HG03342 (cell line): Measurements from ENCODE around the gene ENDOV.

Source experiments
- ATAC-seq: cut with Tn5 transposase; IDR thresholded peaks from one replicate; pipeline ENCODE4 v1.9.1; 2021; ENCODE audit warnings: mild to moderate bottlenecking, moderate library complexity; ENCODE audit not compliant: unreplicated experiment

Gene ENDOV

DNA sequence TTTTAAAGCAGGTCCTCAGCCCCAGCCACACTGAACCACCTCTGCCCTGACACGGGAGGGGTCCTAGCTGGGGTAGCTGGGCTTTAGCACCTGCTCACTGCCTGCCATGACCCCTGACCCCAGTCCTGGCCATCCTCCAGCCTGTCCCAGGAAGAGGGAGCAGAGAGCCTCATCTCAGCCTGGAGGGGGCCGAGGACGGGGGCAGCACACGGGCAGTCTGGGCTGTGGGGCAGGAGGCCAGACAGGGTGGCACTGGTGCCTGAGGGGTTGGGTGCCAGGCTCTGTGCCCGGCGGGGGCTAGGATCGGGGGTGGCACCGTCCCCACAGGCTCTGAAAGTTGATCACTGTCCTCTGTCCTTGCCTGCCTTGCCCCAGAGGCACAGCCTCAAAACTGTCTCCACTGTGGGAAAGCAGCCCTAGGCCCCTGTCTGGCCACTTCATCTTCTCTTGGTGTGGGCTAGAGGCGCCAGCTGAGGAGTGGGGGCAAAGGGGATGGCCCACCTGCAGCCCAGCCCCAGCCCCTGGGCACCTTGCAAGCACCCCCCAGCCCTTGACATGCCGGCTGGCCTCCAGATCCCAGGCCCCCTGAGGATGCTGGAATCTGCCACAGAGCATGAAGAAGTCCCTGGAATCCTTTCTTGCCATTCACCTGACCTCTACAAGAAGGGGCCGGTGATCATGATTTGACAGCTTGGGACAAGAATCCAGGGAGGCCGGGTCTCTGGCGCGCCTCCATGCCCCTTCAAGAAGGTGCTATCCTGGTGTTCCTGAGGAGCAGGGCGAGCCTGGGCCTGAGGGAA is 15.7 kb downstream of the ENDOV start:
- no peak for ATAC-seq

DNA sequence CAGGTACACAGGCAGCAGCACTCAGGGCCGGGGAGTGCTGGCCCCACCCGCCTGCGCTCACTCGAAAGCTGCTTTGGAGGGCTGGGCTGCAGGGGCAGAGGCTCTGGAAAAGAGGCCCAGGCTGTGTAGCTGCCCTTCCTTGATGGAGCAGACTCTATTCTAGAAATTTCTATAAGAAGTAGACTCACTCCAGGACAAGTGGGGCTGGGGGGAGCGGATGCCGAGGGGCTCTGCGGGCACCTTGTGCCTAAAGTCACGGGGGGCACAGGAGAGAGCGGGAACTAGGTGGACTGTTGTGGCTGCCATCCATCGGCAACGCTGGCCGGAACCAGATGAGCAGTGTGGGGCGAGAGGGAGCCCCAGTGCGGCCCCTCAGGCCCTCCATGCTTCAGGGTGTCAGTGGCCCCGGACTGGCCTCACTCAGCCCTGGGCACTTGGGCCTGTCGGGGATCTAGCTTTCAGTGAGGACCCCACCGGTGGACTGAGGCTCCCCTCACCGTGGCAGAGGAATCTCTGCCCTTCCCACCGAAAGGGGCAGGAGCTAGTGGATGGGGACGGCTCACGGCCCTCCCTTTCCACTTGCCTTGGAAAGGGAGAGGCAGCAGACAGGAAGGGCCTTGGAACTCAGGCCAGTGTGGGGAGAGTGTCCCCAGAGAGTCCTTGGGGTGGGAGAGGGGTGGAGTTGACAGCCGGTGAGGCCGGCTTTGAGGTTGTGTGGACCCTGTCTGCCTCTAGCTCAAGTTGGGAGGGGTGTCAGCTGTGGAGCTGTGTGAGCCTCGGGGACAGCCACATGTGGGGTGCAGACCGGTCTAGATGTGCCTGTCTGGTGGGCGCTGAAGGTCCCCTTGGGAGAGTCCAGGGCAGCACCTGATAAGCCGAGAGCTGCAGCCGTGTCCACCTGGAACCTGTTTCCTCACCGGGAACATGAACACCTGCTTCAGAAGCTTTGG is 16.6 kb downstream of the ENDOV start:
- no peak for ATAC-seq

DNA sequence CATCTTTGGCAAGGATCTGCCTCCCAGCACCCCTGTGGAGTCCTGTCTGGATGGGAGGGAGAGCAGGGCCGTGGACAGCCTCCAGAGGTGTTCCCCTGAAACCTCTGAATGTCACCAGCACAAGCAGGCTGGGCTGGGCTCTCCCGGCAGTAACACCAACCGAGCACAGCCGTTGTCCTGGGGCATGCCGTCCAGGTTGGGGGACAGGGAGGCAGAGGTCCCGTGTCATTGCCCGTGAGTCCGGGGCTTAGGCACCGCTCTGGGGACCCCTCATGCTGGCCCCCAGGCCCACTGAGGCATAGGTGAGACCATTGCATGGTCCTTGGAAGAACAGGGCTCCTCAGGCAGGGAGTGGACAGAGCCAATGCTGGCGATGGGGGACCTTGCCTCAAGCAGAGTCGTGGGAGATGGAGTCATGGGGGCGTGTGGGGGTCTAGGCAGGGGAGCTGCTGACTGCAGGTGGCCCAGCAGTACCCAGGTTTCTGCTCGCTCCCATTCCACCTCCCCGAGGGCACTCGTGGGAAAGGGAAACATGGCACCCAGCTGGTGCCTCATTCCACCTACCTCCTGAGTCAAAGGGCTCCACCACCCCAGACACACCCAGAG is 17.5 kb downstream of the ENDOV start:
- ATAC-seq, result no peak

DNA sequence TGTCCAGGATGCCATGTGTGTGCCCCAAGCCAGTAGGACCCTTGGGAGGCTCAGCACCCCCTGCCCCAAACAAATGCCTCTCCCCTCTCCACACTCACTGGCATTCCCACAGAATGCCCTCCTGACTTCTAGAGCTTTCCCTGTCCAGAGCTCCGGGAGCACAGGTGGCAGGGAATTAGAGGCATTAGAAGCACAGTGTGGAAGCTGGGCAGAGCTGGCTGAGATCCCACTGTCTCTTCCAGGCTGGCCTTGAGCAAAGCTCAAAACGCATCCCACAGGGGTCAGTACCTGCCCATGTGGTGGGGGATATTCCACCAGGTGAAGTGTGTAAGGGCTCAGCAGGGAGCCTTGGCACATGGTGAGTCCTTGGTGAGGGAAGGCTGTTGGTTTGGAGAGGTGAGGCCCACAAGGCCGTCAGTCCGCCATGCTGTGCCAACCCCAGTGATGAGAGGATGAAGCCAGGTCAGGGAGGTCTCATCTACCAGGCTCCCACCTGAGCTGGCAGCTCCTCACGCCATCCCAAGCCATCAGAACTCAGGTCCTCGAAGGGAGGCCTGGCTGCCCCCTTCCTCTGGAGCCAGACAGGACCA is 18.1 kb downstream of the ENDOV start:
- no peak for ATAC-seq

DNA sequence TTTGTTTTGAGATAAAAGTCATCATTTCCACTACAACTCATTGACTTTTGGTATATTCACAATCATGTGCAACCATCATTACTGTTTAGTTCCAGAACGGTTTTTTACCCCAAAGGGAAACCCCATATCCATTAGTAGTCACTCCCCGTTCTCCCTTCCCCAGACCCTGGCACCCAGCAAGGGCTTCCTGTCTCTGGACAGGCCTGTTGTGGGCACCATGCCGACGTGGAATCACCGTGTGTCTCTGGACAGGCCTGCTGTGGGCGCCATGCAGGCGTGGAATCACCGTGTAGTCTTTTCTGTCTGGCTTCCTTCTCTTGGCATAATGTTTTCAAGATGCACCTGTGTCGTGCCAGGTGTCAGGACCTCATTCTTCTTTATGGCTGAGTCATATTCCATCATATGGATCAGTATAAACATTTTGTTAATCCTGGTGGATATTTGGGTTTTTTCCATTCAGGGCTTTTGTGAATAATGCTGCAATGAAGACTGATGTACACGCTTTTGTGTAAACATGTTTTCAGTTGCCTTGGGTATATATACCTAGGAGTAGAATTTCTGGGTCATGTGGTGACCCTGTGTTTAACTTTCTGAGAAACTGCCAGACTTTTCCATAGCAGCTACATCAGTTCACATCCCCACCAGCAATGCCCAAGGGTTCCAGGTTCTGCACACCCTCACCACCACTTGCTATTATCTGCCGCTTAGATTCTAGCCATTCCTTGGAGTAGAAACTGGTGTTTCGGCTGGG is 19.1 kb downstream of the ENDOV start:
- ATAC-seq, result no peak

DNA sequence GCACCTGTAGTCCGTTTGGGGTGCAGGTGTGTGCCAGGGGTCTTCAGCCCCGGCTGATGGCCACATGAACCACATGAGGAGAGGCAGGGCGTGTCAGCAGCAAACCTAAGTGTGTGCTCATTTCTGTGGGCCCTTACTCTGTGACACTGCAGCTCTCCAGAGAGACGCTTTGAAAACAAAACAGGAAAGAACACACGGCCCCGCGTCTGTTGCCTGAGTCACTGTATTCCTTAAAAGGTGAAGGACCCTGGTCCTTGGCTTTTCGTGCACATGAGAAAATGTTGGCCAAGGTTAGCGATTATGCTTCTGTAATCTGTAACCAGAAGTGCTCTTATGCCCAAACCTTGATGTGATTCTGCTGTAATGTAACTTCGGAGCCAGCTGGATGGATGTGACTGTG is 22.6 kb downstream of the ENDOV start:
- ATAC-seq, result no peak

DNA sequence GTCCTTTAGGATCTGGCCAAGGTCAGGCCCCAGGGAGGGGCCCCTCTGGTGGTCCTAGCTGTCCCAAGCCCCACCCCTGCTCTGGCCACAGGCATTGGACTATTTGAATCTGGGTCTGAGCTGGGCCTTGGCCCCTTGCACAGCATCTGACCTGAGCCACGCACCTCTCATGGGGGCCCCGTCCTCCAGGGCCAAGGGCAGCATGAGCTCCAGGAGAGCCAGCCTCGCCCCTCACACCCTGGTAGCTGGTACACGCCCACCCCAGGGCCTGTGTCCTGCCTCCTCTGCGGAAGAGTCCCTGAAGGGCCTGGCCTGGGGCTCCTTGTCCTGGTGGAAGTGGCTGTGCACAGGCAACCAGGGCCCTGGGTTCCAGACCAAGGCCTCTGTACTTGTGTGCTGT is 23.8 kb downstream of the ENDOV start:
- ATAC-seq, result no peak

DNA sequence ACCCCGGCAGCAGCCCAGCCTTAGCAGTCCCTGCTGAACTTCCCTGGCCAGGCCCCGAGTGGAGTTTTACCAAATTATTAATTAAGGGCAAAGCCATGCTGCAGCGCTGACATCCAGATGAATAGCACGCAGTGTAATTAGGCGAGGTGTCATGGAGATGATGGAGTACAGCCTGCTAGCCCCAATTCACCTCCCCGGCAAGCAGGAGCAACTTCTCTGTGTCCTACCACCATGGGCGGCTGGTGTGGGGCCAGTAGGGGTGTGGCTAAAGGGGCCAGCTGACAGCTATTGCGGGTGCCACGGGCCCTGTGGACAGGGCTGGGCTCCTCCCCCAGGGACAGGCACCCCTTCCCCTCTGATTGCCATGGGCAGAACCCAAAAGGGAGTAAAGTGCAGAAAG is 24.5 kb downstream of the ENDOV start:
- no peak for ATAC-seq

DNA sequence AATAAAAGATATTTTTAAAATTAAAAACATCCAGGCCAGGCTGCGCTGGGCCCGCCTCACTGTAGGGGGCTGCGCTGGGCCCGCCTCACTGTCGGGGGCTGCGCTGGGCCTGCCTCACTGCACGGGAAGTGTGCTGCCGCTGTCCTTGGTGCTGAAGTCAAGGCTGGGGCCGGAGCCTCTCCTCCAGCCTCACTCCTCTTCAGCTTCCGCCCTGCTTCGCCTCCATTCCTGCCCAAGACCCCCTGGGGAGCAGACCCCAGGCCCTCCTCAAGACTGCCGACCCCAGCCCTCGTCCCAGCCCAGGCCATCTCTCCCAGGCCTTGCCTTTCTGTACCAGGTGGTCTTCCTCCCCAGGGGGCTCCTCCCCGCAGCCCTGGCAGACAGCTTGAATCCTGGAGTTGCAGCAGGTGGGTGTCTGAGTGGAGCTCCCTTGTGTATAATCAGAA is 26.2 kb downstream of the ENDOV start:
- no peak for ATAC-seq

DNA sequence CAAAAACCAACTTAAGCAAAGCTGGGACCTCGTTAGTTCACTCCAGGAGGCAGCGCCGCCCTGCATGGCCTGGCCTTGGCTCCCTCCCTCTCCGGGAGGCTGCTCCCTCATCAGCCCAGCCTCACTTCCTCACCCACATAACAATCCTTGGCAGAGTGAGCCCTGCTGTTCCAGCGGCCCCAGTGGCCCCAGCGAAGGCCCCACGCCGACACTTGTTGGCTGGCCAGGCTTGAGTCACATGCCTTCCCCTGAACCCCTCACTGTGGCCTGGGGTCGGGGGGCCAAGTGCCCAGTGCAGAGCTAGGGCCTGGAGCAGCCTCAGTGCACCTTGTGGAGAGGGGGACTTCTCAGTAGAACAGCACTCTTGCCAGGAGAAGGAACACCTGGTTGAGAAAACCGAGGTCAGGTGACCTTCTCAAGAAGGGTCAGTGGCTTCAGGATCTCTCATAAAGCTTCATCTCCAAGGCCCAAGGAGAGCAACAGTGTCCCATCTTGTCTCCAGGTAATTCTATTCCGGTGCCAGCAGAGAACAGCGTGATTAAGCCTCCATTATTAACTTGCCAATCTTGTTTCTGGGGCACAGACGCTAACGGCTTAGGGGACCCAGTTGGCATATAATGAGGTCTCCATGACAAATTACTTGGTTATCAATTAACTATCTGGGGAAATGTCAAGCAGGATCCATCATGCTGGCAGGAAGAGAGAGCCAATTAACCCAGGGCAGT is 26.8 kb downstream of the ENDOV start:
- no peak for ATAC-seq

DNA sequence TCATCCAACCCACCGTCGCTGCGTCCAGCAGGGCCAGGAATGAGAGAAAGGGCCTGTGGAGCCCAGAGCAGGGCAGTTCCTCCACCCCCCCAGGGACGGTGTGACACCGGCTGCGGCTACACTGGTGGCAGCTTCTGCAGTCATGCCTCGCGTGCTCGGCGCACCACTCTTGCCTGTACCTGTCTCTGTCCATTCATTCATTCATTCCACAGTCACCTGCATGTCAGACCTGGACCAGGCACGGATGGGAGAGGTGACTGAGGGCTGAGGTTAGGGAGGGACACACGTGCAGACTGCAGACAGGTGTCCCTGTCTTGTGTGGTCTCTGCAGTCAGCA is 27.3 kb downstream of the ENDOV start:
- no peak for ATAC-seq

DNA sequence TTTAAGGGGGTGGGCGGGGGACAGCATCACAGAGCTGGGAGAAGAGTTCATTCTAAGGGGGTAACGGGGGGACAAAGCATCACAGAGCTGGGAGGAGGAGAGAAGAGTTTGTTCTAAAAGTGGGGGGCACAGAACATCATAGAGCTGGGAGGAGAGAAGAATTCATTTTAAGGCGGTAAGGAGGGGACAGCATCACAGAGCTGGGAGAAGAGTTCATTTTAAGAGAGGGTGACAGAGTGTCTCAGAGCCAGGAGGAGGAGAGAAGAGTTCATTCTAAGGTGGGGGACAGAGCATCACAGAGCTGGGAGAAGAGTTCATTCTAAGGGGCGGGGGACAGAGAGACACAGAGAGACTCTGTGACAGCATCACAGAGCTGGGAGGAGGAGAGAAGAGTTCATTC is 27.8 kb downstream of the ENDOV start:
- ATAC-seq, result no peak

DNA sequence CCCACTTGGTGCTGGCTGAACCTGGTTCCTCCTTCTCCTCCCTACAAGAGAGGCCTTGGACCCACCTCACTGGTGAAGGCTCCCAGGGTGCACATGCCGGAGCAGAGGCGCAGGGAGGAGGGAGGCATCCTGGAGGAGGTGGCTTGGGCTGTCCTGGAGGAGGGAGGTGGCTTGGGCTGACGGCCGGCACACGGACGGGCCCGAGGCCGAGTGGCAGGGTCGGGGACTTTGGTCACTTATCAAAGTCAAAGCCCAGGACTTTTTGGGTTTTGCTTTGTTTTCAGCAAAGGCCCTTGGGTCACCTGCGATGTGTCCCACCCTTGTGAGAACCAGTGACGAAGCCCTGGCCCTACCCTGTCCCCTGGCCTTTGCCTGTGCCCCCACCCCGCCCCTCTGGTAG is 28.5 kb downstream of the ENDOV start:
- no peak for ATAC-seq

DNA sequence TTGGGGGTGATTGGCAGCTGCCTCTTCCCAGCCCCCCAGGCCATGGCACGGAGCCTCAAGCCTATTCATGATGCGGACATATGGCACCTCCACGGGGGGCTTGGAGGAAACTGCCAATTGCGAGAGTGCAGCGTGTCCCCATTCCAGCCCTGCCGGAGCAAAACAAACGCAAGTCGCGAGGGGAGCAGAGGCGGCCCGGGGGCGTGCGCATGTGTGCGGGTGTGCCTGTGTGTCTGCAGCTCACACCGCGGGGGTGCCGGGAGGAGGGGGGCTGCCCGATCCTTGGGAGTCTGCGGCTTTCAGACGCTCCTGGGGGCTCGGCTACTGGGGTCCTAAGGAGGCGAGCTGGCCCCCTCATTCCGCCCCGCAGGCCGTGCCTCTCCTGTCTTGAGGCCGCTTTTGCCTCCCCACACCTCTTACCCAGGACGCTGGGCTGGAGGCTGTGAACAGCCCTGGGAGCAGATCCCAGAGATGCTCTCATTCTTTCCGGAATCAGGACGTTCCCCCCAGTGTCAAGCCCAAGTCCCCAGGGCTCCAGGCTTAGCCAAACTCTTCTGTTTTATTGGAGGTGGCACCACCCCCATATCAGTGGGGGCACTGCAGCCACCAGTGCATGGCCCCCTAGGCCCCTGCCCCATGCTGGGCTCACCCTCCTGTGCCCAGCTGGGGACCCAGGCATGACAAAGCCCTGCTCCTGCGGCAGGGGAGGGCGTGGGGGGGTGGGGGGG is 29.1 kb downstream of the ENDOV start:
- ATAC-seq, result no peak

DNA sequence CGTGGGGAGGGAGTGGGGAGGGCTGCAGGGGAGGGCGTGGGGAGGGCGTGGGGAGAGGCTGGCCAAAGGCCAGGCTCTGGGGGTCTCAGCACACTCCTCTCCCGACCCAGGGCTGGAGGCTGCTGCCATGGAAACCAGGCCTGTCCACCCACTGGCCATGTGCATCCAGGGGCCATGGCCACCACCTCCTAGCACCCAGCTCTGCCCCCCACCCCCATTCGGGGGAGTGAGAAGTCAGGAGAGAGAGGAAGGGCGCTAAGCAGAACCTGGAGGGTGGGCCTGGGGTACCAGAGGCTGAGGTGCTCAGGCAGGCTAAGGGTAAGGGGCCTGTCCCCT is 29.6 kb downstream of the ENDOV start:
- ATAC-seq, result no peak

DNA sequence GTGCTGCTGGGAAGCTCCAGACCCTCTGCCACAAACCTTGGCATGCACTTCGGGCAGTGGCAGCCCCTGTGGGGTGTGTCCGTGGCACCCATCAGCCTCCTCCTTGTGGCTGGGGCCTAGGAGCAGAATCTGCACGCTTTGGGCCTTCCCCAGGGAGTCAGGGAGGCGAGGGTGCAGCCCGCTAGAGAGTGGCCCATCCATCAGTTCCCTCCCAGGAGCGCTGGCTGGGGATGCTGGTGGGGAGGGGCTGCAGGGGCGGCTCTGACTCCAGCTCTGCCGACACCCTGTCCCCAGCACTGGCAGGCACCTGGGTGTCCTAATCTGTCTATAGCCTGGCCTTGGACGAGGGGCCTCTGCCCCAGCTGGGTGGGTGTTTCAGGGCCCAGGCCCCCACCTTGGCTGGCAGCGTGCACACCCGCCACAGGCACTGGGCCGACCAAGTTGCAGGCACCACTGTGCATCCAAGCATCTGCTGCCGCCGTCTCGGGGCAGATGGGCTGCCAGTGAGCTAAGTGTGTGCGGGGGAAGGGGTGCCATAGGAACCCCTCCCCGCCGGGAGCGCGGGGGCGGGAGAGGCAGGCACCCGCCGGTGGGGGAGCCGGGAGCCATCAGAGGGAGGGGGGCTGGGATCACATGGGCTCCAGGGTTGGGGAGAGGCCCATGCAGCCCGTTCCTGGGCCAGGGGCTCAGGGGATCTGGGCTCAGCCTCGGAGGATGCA is 30.2 kb downstream of the ENDOV start:
- no peak for ATAC-seq

DNA sequence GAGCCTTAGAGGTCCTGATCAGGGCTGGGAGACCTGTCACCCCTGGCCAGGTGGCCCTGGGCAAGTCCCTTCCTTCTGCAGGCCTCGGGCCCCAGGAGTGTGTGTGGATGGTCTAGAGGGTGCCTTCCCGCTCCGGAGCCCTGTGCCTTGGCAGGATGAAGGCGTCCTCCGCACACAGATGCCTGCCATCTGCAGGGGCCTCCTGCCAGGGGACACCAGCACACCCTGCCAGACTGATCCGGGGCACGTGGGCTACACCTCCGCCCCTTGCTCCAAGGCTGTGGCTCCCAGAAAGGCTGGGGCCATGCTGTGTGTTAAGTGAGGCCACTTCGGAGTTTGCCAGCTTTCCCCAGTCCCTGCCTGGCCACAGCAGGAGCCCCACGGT is 30.8 kb downstream of the ENDOV start:
- no peak for ATAC-seq

DNA sequence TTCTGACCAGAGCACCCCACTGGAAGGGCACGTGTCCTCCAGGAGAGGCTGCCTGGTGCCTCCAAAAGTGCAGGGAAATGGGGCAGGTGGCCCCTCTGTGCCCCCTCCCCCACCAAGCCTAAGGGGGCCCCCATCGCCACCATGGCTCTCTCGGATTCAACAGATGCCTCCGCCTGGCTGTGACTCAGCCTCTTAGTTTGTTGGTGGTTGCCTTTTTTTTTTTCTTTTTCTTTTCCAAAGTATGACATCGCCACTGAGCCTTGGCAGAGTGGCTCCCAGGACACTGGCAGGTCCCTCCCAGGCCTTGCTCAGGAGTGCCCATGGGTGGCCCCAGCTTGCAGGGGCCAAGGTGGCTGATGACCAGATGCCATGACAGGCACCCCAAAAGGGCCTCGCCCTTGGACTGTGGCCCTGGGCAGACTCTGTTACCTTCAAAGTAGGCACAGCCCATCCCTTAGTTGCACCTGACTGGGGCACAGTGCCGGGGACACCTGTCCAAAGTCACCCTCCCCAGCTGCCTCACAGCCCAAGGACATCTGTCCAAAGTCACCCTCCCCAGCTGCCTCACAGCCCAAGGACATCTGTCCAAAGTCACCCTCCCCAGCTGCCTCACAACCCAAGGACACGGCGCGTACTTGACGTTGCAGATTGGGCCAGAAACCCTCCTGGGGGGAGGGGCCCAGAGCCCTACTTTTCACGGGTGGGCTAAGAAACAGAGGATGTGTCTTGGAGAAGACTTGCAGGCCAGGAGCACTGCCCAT is 31.9 kb downstream of the ENDOV start:
- ATAC-seq, result no peak
